Measurements from ENCODE around the gene NAV1. TPM values are rescaled to one million over a fixed set of nuclear protein-coding genes. Genes with fewer than 3 reads are reported as not detected.

The NAV1 gene
- total and polyA plus RNA-seq, 4 donors, result 1.1 to 2.0 (median 1.3) TPM

DNA sequence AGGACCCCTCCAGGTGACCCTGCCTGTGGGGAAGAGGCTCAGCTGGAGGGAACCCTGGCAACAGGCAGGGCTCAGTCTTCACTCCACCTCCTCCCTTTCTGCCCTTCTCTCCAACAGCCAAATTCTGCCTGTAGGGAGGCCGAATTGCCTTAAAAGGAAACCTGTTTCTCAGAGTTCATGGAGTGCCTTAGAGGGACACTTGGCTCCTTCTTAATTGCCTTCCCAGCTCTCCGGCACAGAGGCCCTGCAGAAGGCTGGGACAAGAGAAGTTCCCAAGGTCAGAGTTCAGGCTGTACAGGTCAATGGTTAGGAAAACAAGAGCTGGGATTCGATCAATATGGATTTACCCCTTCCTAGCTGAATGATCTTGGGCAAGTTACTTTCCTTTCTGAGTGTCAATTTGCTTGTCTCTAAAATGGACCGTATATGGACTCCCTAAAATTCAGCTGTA is 38.2 kb upstream of the NAV1 start:
- 31% methylated on average over 4 of the region's 4 CpGs for WGBS
- Histone ChIP-seq H3K9ac (ENCODE audit: low read depth in 1 of 2, low read length in 2 of 2) (peak overlapping the region in 1 of 2 donors; percentile 47), H3K27me3 (ENCODE audit: control insufficient read depth in 4 of 4, insufficient read depth in 4 of 4, low read length in 3 of 4) (no peaks in the 10 kb centered on the region), H3K9me3 (ENCODE audit: control insufficient read depth in 4 of 4, low read length in 3 of 4) (no peaks in the 10 kb centered on the region), H3K4me1 (ENCODE audit: control insufficient read depth in 4 of 4, insufficient read depth in 4 of 4, low read length in 3 of 4) (peaks cover 30 to 92% (median 88%) of the 10 kb centered on the region in 4 donors), H3K36me3 (ENCODE audit: control insufficient read depth in 4 of 4, insufficient read depth in 3 of 4, low read depth in 1 of 4, low read length in 3 of 4) (peaks cover 0 to under 1% (median 0%) of the 10 kb centered on the region in 4 donors), H3K27ac (ENCODE audit: low read depth in 1 of 2, low read length in 2 of 2) (peak overlapping the region; percentile 81 to 93), H3K4me3 (ENCODE audit: low read depth in 1 of 3, low read length in 3 of 3) (peak overlapping the region; percentile 1 to 20 (median 5))
- DNase-seq (ENCODE audit: low spot score), result no peak
- TF ChIP-seq HNF4A (conservative IDR thresholded peaks at IDR 0.05) (peak; percentile 84 to 96), FOXA1 (IDR thresholded peaks at IDR 0.05) (peak; percentile 27), YY1 (IDR thresholded peaks at IDR 0.05) (peak; percentile 23), RAD21 (IDR thresholded peaks at IDR 0.05) (peak in 1 of 2 donors; percentile 46), ZBTB33 (IDR thresholded peaks at IDR 0.05) (no peak), HNF4G (IDR thresholded peaks at IDR 0.05) (no peak), FOXA2 (IDR thresholded peaks at IDR 0.05) (peak; percentile 60), NR2F2 (IDR thresholded peaks at IDR 0.05) (peak; percentile 100), SP1 (IDR thresholded peaks at IDR 0.05) (peak; percentile 81), TAF1 (conservative IDR thresholded peaks at IDR 0.05) (no peak), RXRA (IDR thresholded peaks at IDR 0.05) (peak; percentile 88 to 92), GABPA (IDR thresholded peaks at IDR 0.05 in 1 of 2, conservative IDR thresholded peaks at IDR 0.05 in 1 of 2) (no peak), EGR1 (IDR thresholded peaks at IDR 0.05; ENCODE audit: low read depth in 2 of 2) (no peak), REST (IDR thresholded peaks at IDR 0.05) (no peak), JUND (IDR thresholded peaks at IDR 0.05) (peak in 1 of 2 donors; percentile 61)
- TF ChIP-seq, protein P1, sequence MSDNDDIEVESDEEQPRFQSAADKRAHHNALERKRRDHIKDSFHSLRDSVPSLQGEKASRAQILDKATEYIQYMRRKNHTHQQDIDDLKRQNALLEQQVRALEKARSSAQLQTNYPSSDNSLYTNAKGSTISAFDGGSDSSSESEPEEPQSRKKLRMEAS (IDR thresholded peaks at IDR 0.05), result peak; percentile 36
- TF ChIP-seq, protein P2, sequence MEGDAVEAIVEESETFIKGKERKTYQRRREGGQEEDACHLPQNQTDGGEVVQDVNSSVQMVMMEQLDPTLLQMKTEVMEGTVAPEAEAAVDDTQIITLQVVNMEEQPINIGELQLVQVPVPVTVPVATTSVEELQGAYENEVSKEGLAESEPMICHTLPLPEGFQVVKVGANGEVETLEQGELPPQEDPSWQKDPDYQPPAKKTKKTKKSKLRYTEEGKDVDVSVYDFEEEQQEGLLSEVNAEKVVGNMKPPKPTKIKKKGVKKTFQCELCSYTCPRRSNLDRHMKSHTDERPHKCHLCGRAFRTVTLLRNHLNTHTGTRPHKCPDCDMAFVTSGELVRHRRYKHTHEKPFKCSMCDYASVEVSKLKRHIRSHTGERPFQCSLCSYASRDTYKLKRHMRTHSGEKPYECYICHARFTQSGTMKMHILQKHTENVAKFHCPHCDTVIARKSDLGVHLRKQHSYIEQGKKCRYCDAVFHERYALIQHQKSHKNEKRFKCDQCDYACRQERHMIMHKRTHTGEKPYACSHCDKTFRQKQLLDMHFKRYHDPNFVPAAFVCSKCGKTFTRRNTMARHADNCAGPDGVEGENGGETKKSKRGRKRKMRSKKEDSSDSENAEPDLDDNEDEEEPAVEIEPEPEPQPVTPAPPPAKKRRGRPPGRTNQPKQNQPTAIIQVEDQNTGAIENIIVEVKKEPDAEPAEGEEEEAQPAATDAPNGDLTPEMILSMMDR (IDR thresholded peaks at IDR 0.05; ENCODE audit: low read depth, low read length, missing input control), result no peak
- TF ChIP-seq, protein P3, sequence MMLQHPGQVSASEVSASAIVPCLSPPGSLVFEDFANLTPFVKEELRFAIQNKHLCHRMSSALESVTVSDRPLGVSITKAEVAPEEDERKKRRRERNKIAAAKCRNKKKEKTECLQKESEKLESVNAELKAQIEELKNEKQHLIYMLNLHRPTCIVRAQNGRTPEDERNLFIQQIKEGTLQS (IDR thresholded peaks at IDR 0.05), result no peak
